Thoracic aorta (tissue), 2 donors: ENCODE data around the gene PTTG1IP2. TPM values are rescaled to one million over a fixed set of nuclear protein-coding genes. Genes with fewer than 3 reads are reported as not detected.

Experiments used
- ATAC-seq: fragments of 150-250 bp; one replicate; pipeline ENCODE4 v1.8.0; 2017; ENCODE audit warnings: low read depth; ENCODE audit not compliant: insufficient number of reproducible peaks, low FRiP score
- DNase-seq: peaks from one replicate; pipeline ENCODE4 v3.0.0-alpha.2; 2020; ENCODE audit warnings: low spot score
- H3K27ac ChIP-seq, 2 donors: fragments of 200-600 bp; sonication (generic); 1 replicate in 1 of 2; 2 replicates in 1 of 2; pipeline ENCODE4 v1.5.1; 2016; ENCODE audit warnings: mild to moderate bottlenecking in 2 of 2, moderate library complexity in 2 of 2
- H3K27me3 ChIP-seq: fragments of 200-600 bp; sonication (generic); replicated peaks from 2 replicates; pipeline ENCODE4 v1.6.0; 2016; ENCODE audit warnings: mild to moderate bottlenecking; ENCODE audit not compliant: insufficient read depth
- H3K36me3 ChIP-seq: fragments of 200-600 bp; sonication (generic); one replicate; pipeline ENCODE4 v1.5.1; 2016
- H3K4me1 ChIP-seq, 2 donors: fragments of 200-600 bp; sonication (generic); 1 replicate in 1 of 2; 2 replicates in 1 of 2; pipeline versions ENCODE4 v1.5.1 to v1.6.0; 2016; ENCODE audit warnings: low read depth in 2 of 2, mild to moderate bottlenecking in 1 of 2; ENCODE audit not compliant: control insufficient read depth in 1 of 2
- H3K4me3 ChIP-seq: fragments of 200-600 bp; sonication (generic); 2 replicates; pipeline ENCODE4 v1.5.1; 2016; ENCODE audit warnings: mild to moderate bottlenecking
- H3K9me3 ChIP-seq: fragments of 200-600 bp; sonication (generic); 2 replicates; pipeline ENCODE4 v1.5.1; 2016
- CTCF ChIP-seq: fragments of 200-600 bp; sonication (generic); IDR thresholded peaks from one replicate; pipeline ENCODE4 v1.5.1; 2019; ENCODE audit warnings: antibody characterized with exemption
- total RNA-seq, 2 donors: library from RNA; depleted of rRNA; stranded (reverse); fragments of >200 nt; gene quantifications; one replicate each; pipeline versions ENCODE4 v1.1.0 to v1.2.3, GENCODE V29; 2016

The PTTG1IP2 gene
- total RNA-seq, 2 donors from 2014 or later = not detected

- Histone ChIP-seq H3K36me3 (no peaks in the 10 kb centered on the region), H3K9me3 (no peaks in the 10 kb centered on the region), H3K27me3 (no peaks in the 10 kb centered on the region), H3K4me1 (peaks cover 3 to 9% of the 10 kb centered on the region in 2 donors), H3K4me3 (no peak overlapping the region), H3K27ac (peak overlapping the region in 1 of 2 donors; percentile 19)
- TF ChIP-seq CTCF = no peak
- DNase-seq = no peak
- peak; percentile 40 for ATAC-seq
These were observed 5.1 kb downstream of the PTTG1IP2 start for GRCh38 chr7:90474284-90475210.

GRCh38 chr7:90483251-90483650 lies 13.8 kb downstream of the PTTG1IP2 start:
- ATAC-seq (no peak), DNase-seq (no peak)
- Histone ChIP-seq H3K27ac (no peak overlapping the region), H3K9me3 (no peaks in the 10 kb centered on the region), H3K4me1 (no peaks in the 10 kb centered on the region), H3K4me3 (no peak overlapping the region), H3K36me3 (no peaks in the 10 kb centered on the region), H3K27me3 (no peaks in the 10 kb centered on the region)
- no peak for TF ChIP-seq CTCF

GRCh38 chr7:90484706-90485105 lies 15.3 kb downstream of the PTTG1IP2 start:
- Histone ChIP-seq H3K27ac (no peak overlapping the region), H3K4me3 (no peak overlapping the region), H3K36me3 (no peaks in the 10 kb centered on the region), H3K27me3 (no peaks in the 10 kb centered on the region), H3K4me1 (no peaks in the 10 kb centered on the region), H3K9me3 (no peaks in the 10 kb centered on the region)
- no peak for TF ChIP-seq CTCF
- DNase-seq (no peak), ATAC-seq (no peak)

GRCh38 chr7:90485734-90486316 lies 16.4 kb downstream of the PTTG1IP2 start:
- no peak for TF ChIP-seq CTCF

GRCh38 chr7:90487808-90488207 lies 18.4 kb downstream of the PTTG1IP2 start:
- ATAC-seq (no peak), DNase-seq (no peak)
- Histone ChIP-seq H3K4me1 (no peaks in the 10 kb centered on the region), H3K36me3 (no peaks in the 10 kb centered on the region), H3K27me3 (no peaks in the 10 kb centered on the region), H3K4me3 (no peak overlapping the region), H3K9me3 (no peaks in the 10 kb centered on the region), H3K27ac (no peak overlapping the region)
- no peak for TF ChIP-seq CTCF

More at GRCh38 chr7:90485734-90486316, 16.4 kb downstream of the PTTG1IP2 start:
- Histone ChIP-seq H3K27me3 (no peaks in the 10 kb centered on the region), H3K4me3 (no peak overlapping the region), H3K36me3 (no peaks in the 10 kb centered on the region), H3K27ac (no peak overlapping the region), H3K4me1 (no peaks in the 10 kb centered on the region), H3K9me3 (no peaks in the 10 kb centered on the region)
- DNase-seq = no peak
- ATAC-seq = no peak
